SU-DHL-6 (cell line): ENCODE data around the gene SFMBT2.

Experiments
- H2AFZ ChIP-seq: fragments of 200-600 bp; sonication (generic); 2 replicates; pipeline ENCODE4 v1.6.1; 2014; ENCODE audit warnings: low read depth, mild to moderate bottlenecking, moderate library complexity, mixed read lengths, antibody characterized with exemption, low read length; ENCODE audit not compliant: severe bottlenecking
- H3F3A ChIP-seq: fragments of 200-600 bp; shearing (Covaris generic); 2 replicates; pipeline ENCODE4 v1.6.0; 2016; ENCODE audit warnings: antibody characterized with exemption, mild to moderate bottlenecking; ENCODE audit not compliant: insufficient read depth
- H3K27ac ChIP-seq: fragments of 200-600 bp; sonication (generic); 2 replicates; pipeline ENCODE4 v1.5.1; 2016; ENCODE audit warnings: low read depth, mild to moderate bottlenecking, low read length, moderate library complexity, mixed read lengths
- H3K27me3 ChIP-seq: fragments of 200-600 bp; sonication (generic), shearing (Covaris generic); 2 replicates; pipeline ENCODE4 v1.6.0; 2014; ENCODE audit warnings: mild to moderate bottlenecking, low read length
- H3K36me3 ChIP-seq: fragments of 200-600 bp; sonication (generic); 2 replicates; pipeline ENCODE4 v1.6.1; 2014; ENCODE audit warnings: mild to moderate bottlenecking, low read length, mixed read lengths
- H3K4me2 ChIP-seq: fragments of 300-600, 200-600 bp; shearing (Covaris generic), sonication (generic); 2 replicates; pipeline ENCODE4 v1.6.0; 2014; ENCODE audit warnings: low read length, low read depth, mild to moderate bottlenecking; ENCODE audit not compliant: poor library complexity, severe bottlenecking
- H3K4me3 ChIP-seq: fragments of 200-600 bp; sonication (generic); 2 replicates; pipeline ENCODE4 v1.5.1; 2014; ENCODE audit warnings: antibody characterized with exemption, low read length, mild to moderate bottlenecking, mixed read lengths; ENCODE audit not compliant: insufficient read depth, poor library complexity, severe bottlenecking
- H3K79me2 ChIP-seq: fragments of 200-600 bp; sonication (generic); 2 replicates; pipeline ENCODE4 v1.6.1; 2014; ENCODE audit warnings: mild to moderate bottlenecking, low read length, moderate library complexity; ENCODE audit not compliant: insufficient read depth
- H3K9ac ChIP-seq: fragments of 200-600 bp; sonication (generic); 2 replicates; pipeline ENCODE4 v1.7.0; 2014; ENCODE audit warnings: mild to moderate bottlenecking, low read length
- H3K9me2 ChIP-seq: fragments of 200-600 bp; sonication (generic); replicated peaks from 2 replicates; pipeline ENCODE4 v1.6.1; 2014; ENCODE audit warnings: low read length; ENCODE audit not compliant: insufficient read depth
- H3K9me3 ChIP-seq: fragments of 200-600 bp; sonication (generic); 2 replicates; pipeline ENCODE4 v1.6.1; 2014; ENCODE audit warnings: low read length, mixed read lengths; ENCODE audit not compliant: insufficient read depth
- H4K20me1 ChIP-seq: fragments of 200-600 bp; sonication (generic); 2 replicates; pipeline ENCODE4 v1.6.1; 2014; ENCODE audit warnings: low read depth, mild to moderate bottlenecking, antibody characterized with exemption, low read length, moderate library complexity, mixed read lengths
- CTCF ChIP-seq: fragments of 200-600 bp; sonication (generic); IDR thresholded peaks from one replicate; pipeline ENCODE4 v1.5.1; 2017; ENCODE audit warnings: antibody characterized with exemption, mild to moderate bottlenecking, low read length, moderate library complexity; ENCODE audit not compliant: insufficient read depth, poor library complexity, severe bottlenecking
- EZH2phosphoT487 ChIP-seq: fragments of 200-600 bp; sonication (generic), shearing (Covaris generic); conservative IDR thresholded peaks from 2 replicates; pipeline ENCODE4 v1.6.1; 2018; ENCODE audit warnings: mild to moderate bottlenecking, antibody characterized with exemption, low read length, moderate library complexity, mixed read lengths

The SFMBT2 gene

GRCh38 chr10:7374795-7375194 is 36.0 kb downstream of the SFMBT2 start:
- Histone ChIP-seq H3K36me3 (peaks cover 6% of the 10 kb centered on the region; the same call in 1 of the 2 replicates), H3K9me2 (no peaks in the 10 kb centered on the region), H2AFZ (no peak overlapping the region), H3K79me2 (no peaks in the 10 kb centered on the region; the same call in 1 of the 2 replicates), H4K20me1 (no peaks in the 10 kb centered on the region), H3K4me3 (no peak overlapping the region), H3K27me3 (no peaks in the 10 kb centered on the region), H3F3A (0 out of 2 replicates have a peak, but pooled peaks cover 2% of the 10 kb centered on the region), H3K9ac (no peak overlapping the region), H3K9me3 (no peaks in the 10 kb centered on the region), H3K4me2 (no peak overlapping the region), H3K27ac (no peak overlapping the region)
- no peak for TF ChIP-seq EZH2phosphoT487
- TF ChIP-seq CTCF, result no peak

GRCh38 chr10:7373039-7373438 is 37.8 kb downstream of the SFMBT2 start:
- H3K27ac ChIP-seq, result no peak overlapping the region
- no peaks in the 10 kb centered on the region for H3K9me3 ChIP-seq
- H3K4me3 ChIP-seq, result no peak overlapping the region
- H3K4me2 ChIP-seq, result no peak overlapping the region
- no peaks in the 10 kb centered on the region for H3F3A ChIP-seq
- no peak overlapping the region for H3K9ac ChIP-seq
- H2AFZ ChIP-seq, result no peak overlapping the region
- peaks cover 19% of the 10 kb centered on the region for H3K36me3 ChIP-seq
- no peaks in the 10 kb centered on the region for H4K20me1 ChIP-seq
- no peaks in the 10 kb centered on the region for H3K9me2 ChIP-seq
- H3K79me2 ChIP-seq, result no peaks in the 10 kb centered on the region; the same call in 1 of the 2 replicates
- TF ChIP-seq EZH2phosphoT487, result no peak
- H3K27me3 ChIP-seq, result no peaks in the 10 kb centered on the region

GRCh38 chr10:7372504-7372903 is 38.3 kb downstream of the SFMBT2 start:
- Histone ChIP-seq H3K9me3 (no peaks in the 10 kb centered on the region), H3K36me3 (peaks cover 20% of the 10 kb centered on the region), H4K20me1 (no peaks in the 10 kb centered on the region), H3K9me2 (no peaks in the 10 kb centered on the region), H3F3A (no peaks in the 10 kb centered on the region), H3K27ac (no peak overlapping the region), H2AFZ (no peak overlapping the region), H3K4me2 (no peak overlapping the region), H3K79me2 (no peaks in the 10 kb centered on the region; the same call in 1 of the 2 replicates), H3K9ac (no peak overlapping the region), H3K4me3 (no peak overlapping the region), H3K27me3 (no peaks in the 10 kb centered on the region)
- TF ChIP-seq CTCF (no peak), EZH2phosphoT487 (no peak)

- no peak overlapping the region for H2AFZ ChIP-seq
- peaks cover 28% of the 10 kb centered on the region for H3K36me3 ChIP-seq
- no peak overlapping the region for H3K27ac ChIP-seq
- TF ChIP-seq CTCF (no peak), EZH2phosphoT487 (no peak)
- no peak overlapping the region for H3K4me2 ChIP-seq
- no peak overlapping the region for H3K4me3 ChIP-seq
- no peaks in the 10 kb centered on the region for H4K20me1 ChIP-seq
- no peaks in the 10 kb centered on the region for H3F3A ChIP-seq
- no peaks in the 10 kb centered on the region for H3K27me3 ChIP-seq
- H3K9me2 ChIP-seq, result no peaks in the 10 kb centered on the region
- no peaks in the 10 kb centered on the region; the same call in 1 of the 2 replicates for H3K79me2 ChIP-seq
- H3K9ac ChIP-seq, result no peak overlapping the region
- H3K9me3 ChIP-seq, result no peaks in the 10 kb centered on the region
Measured at GRCh38 chr10:7370511-7370910, 40.3 kb downstream of the SFMBT2 start.
